GM23338 (cell line): ENCODE data around the gene TTYH3. TPM values are rescaled to one million over a fixed set of nuclear protein-coding genes. Genes with fewer than 3 reads are reported as not detected.

ENCODE experiments used
- ATAC-seq: fragments of 200-7000 bp; cut with Tn5 transposase; 3 replicates; pipeline ENCODE4 v1.9.1; 2020
- DNase-seq: peaks from one replicate; pipeline ENCODE4 v3.0.0-alpha.2; 2015; ENCODE audit warnings: low spot score
- H2AFZ ChIP-seq: fragments of 200-600 bp; sonication (generic); 2 replicates; pipeline ENCODE4 v1.8.0; 2016; ENCODE audit warnings: antibody characterized with exemption, mild to moderate bottlenecking, moderate library complexity
- H3F3A ChIP-seq: fragments of 200-600 bp; sonication (generic); replicated peaks from 2 replicates; pipeline ENCODE4 v1.8.0; 2017; ENCODE audit warnings: antibody characterized with exemption, mixed run types, low read depth
- H3K27ac ChIP-seq: fragments of 200-600 bp; sonication (generic); 2 replicates; pipeline ENCODE4 v1.6.1; 2016; ENCODE audit warnings: low read depth
- H3K27me3 ChIP-seq: fragments of 200-600 bp; sonication (generic); 2 replicates; pipeline ENCODE4 v1.8.0; 2016; ENCODE audit warnings: mild to moderate bottlenecking, mixed run types, moderate library complexity; ENCODE audit not compliant: insufficient read depth
- H3K36me3 ChIP-seq: fragments of 200-600 bp; sonication (generic); 2 replicates; pipeline ENCODE4 v1.8.0; 2016; ENCODE audit warnings: mild to moderate bottlenecking; ENCODE audit not compliant: insufficient read depth
- H3K4me1 ChIP-seq: fragments of 200-600 bp; sonication (generic); 2 replicates; pipeline ENCODE4 v1.8.0; 2016; ENCODE audit warnings: mild to moderate bottlenecking, moderate library complexity; ENCODE audit not compliant: insufficient read depth
- H3K4me2 ChIP-seq: fragments of 200-600 bp; sonication (generic); 2 replicates; pipeline ENCODE4 v1.7.1; 2017; ENCODE audit warnings: mixed run types
- H3K4me3 ChIP-seq: fragments of 200-600 bp; sonication (generic); 2 replicates; pipeline ENCODE4 v1.6.1; 2016; ENCODE audit warnings: mixed run types
- H3K79me2 ChIP-seq: fragments of 200-600 bp; sonication (generic); replicated peaks from 2 replicates; pipeline ENCODE4 v1.8.0; 2017; ENCODE audit warnings: mild to moderate bottlenecking; ENCODE audit not compliant: insufficient read depth
- H3K9me2 ChIP-seq: fragments of 200-600 bp; sonication (generic); 2 replicates; pipeline ENCODE4 v1.8.0; 2017; ENCODE audit not compliant: insufficient read depth
- H4K20me1 ChIP-seq: fragments of 200-600 bp; sonication (generic); replicated peaks from 2 replicates; pipeline ENCODE4 v1.8.0; 2017; ENCODE audit warnings: mild to moderate bottlenecking; ENCODE audit not compliant: insufficient read depth
- H3K27ac Mint-ChIP-seq: 2 replicates; pipeline ENCODE4 v1.8.0; 2020; ENCODE audit warnings: inconsistent platforms, mild to moderate bottlenecking, moderate library complexity, mixed read lengths
- H3K27me3 Mint-ChIP-seq: 3 replicates; pipeline ENCODE4 v1.8.0; 2022; ENCODE audit warnings: low read depth, mild to moderate bottlenecking, moderate library complexity, mixed read lengths, inconsistent platforms; ENCODE audit not compliant: insufficient read depth, poor library complexity
- H3K36me3 Mint-ChIP-seq: 3 replicates; pipeline ENCODE4 v1.8.0; 2021; ENCODE audit warnings: low read depth, mild to moderate bottlenecking, inconsistent platforms, moderate library complexity, mixed read lengths
- H3K4me1 Mint-ChIP-seq: 3 replicates; pipeline ENCODE4 v1.8.0; 2020; ENCODE audit warnings: mild to moderate bottlenecking, inconsistent platforms, mixed read lengths
- H3K4me3 Mint-ChIP-seq: 3 replicates; pipeline ENCODE4 v1.8.0; 2021; ENCODE audit warnings: moderate library complexity, mild to moderate bottlenecking, inconsistent platforms, mixed read lengths
- H3K9me3 Mint-ChIP-seq: 3 replicates; pipeline ENCODE4 v1.8.0; 2020; ENCODE audit warnings: moderate library complexity, mild to moderate bottlenecking, inconsistent platforms, mixed read lengths
- CREB1 ChIP-seq: fragments of 250-450 bp; sonication (Bioruptor Pico); IDR thresholded peaks from 2 replicates; pipeline ENCODE4 v1.5.0; 2020; ENCODE audit warnings: low read depth, mild to moderate bottlenecking, moderate library complexity
- EZH2phosphoT487 ChIP-seq: fragments of 200-600 bp; sonication (generic); IDR thresholded peaks from one replicate; pipeline ENCODE4 v1.8.1; 2018; ENCODE audit warnings: antibody characterized with exemption; ENCODE audit not compliant: unreplicated experiment
- JUNB ChIP-seq: IDR thresholded peaks from one replicate; pipeline ENCODE4 v1.6.1; 2016; ENCODE audit warnings: antibody characterized with exemption; ENCODE audit not compliant: unreplicated experiment
- STAT1 ChIP-seq: IDR thresholded peaks from one replicate; pipeline ENCODE4 v1.6.1; 2016; ENCODE audit warnings: antibody characterized with exemption; ENCODE audit not compliant: unreplicated experiment
- polyA plus RNA-seq: library from polyadenylated mRNA; unstranded; fragments of >200 nt; fragmentation: Nextera tagmentation; extraction: Ambion mirVana; gene quantifications from 2 replicates; pipeline ENCODE4 v1.2.1, GENCODE V29; 2016
- total RNA-seq: library from RNA; depleted of rRNA; stranded (reverse); fragments of >200 nt; shearing (Covaris generic); gene quantifications from 2 replicates; pipeline ENCODE4 v1.2.3, GENCODE V29; 2014
- TF ChIP-seq, protein P1 (sequence below): IDR thresholded peaks from one replicate; pipeline ENCODE4 v1.6.1; 2018; ENCODE audit warnings: antibody characterized with exemption; ENCODE audit not compliant: unreplicated experiment
- TF ChIP-seq, protein P2 (sequence below), 2 experiments: fragments of 200-600 bp in 1 of 2; sonication (generic) in 1 of 2; conservative IDR thresholded peaks; 2 replicates each; pipeline versions ENCODE4 v1.5.1 to v1.6.1; 2016 to 2017; ENCODE audit warnings: antibody characterized with exemption in 2 of 2, low read depth in 2 of 2, mild to moderate bottlenecking in 2 of 2, moderate library complexity in 1 of 2
- TF ChIP-seq, protein P3 (sequence below): fragments of 250-450 bp; sonication (Bioruptor Pico); IDR thresholded peaks from 2 replicates; pipeline ENCODE4 v1.5.0; 2020; ENCODE audit warnings: mild to moderate bottlenecking, moderate library complexity

Gene TTYH3
- total and polyA plus RNA-seq, 2 experiments from 2014 or later = 59.6 to 126 TPM

DNA sequence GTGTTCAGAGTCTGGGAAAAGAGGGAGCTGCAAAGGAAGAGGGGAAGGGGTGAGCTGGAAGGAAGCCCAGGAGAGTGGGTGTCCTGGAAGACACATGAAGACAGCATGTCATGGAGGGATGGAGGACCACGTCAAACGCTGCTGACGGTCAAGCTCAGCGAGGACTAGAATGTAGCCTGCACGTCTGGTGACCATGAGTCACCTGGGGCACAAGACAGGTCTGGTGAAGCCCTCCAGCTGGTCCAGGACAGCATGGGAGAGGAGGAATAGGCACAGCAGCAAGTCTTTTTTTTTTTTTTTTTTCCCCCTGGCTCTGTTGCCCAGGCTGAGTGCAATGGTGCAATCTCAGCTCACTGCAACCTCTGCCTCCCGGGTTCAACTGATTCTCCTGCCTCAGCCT lies 36.6 kb downstream of the TTYH3 start:
- Mint-ChIP-seq H3K27ac (no peak overlapping the region), H3K9me3 (peaks cover 4% of the 10 kb centered on the region; the same call in 1 of the 3 replicates), H3K4me3 (no peak overlapping the region), H3K27me3 (peaks cover 23% of the 10 kb centered on the region), H3K4me1 (peaks cover 9% of the 10 kb centered on the region), H3K36me3 (no peaks in the 10 kb centered on the region; the same call in 2 of the 3 replicates)
- no peaks in the 10 kb centered on the region for H3K27me3 ChIP-seq
- no peaks in the 10 kb centered on the region for H3K36me3 ChIP-seq
- H3K4me2 ChIP-seq = no peak overlapping the region
- DNase-seq = no peak
- H4K20me1 ChIP-seq = no peaks in the 10 kb centered on the region
- H3K4me1 ChIP-seq = no peaks in the 10 kb centered on the region; the same call in 1 of the 2 replicates
- no peaks in the 10 kb centered on the region for H3K79me2 ChIP-seq
- H3K4me3 ChIP-seq = no peak overlapping the region
- ATAC-seq = no peak
- H2AFZ ChIP-seq = no peak overlapping the region
- no peak overlapping the region for H3K27ac ChIP-seq
- H3K9me2 ChIP-seq = no peaks in the 10 kb centered on the region
- no peaks in the 10 kb centered on the region for H3F3A ChIP-seq
- TF ChIP-seq CREB1 (no peak), STAT1 (no peak), JUNB (no peak), EZH2phosphoT487 (no peak)
- TF ChIP-seq, protein P1, sequence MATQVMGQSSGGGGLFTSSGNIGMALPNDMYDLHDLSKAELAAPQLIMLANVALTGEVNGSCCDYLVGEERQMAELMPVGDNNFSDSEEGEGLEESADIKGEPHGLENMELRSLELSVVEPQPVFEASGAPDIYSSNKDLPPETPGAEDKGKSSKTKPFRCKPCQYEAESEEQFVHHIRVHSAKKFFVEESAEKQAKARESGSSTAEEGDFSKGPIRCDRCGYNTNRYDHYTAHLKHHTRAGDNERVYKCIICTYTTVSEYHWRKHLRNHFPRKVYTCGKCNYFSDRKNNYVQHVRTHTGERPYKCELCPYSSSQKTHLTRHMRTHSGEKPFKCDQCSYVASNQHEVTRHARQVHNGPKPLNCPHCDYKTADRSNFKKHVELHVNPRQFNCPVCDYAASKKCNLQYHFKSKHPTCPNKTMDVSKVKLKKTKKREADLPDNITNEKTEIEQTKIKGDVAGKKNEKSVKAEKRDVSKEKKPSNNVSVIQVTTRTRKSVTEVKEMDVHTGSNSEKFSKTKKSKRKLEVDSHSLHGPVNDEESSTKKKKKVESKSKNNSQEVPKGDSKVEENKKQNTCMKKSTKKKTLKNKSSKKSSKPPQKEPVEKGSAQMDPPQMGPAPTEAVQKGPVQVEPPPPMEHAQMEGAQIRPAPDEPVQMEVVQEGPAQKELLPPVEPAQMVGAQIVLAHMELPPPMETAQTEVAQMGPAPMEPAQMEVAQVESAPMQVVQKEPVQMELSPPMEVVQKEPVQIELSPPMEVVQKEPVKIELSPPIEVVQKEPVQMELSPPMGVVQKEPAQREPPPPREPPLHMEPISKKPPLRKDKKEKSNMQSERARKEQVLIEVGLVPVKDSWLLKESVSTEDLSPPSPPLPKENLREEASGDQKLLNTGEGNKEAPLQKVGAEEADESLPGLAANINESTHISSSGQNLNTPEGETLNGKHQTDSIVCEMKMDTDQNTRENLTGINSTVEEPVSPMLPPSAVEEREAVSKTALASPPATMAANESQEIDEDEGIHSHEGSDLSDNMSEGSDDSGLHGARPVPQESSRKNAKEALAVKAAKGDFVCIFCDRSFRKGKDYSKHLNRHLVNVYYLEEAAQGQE = no peak
- TF ChIP-seq, protein P2, sequence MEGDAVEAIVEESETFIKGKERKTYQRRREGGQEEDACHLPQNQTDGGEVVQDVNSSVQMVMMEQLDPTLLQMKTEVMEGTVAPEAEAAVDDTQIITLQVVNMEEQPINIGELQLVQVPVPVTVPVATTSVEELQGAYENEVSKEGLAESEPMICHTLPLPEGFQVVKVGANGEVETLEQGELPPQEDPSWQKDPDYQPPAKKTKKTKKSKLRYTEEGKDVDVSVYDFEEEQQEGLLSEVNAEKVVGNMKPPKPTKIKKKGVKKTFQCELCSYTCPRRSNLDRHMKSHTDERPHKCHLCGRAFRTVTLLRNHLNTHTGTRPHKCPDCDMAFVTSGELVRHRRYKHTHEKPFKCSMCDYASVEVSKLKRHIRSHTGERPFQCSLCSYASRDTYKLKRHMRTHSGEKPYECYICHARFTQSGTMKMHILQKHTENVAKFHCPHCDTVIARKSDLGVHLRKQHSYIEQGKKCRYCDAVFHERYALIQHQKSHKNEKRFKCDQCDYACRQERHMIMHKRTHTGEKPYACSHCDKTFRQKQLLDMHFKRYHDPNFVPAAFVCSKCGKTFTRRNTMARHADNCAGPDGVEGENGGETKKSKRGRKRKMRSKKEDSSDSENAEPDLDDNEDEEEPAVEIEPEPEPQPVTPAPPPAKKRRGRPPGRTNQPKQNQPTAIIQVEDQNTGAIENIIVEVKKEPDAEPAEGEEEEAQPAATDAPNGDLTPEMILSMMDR (conservative IDR thresholded peaks at IDR 0.05; ENCODE audit: low read depth in 2 of 2) = no peak
- TF ChIP-seq, protein P3, sequence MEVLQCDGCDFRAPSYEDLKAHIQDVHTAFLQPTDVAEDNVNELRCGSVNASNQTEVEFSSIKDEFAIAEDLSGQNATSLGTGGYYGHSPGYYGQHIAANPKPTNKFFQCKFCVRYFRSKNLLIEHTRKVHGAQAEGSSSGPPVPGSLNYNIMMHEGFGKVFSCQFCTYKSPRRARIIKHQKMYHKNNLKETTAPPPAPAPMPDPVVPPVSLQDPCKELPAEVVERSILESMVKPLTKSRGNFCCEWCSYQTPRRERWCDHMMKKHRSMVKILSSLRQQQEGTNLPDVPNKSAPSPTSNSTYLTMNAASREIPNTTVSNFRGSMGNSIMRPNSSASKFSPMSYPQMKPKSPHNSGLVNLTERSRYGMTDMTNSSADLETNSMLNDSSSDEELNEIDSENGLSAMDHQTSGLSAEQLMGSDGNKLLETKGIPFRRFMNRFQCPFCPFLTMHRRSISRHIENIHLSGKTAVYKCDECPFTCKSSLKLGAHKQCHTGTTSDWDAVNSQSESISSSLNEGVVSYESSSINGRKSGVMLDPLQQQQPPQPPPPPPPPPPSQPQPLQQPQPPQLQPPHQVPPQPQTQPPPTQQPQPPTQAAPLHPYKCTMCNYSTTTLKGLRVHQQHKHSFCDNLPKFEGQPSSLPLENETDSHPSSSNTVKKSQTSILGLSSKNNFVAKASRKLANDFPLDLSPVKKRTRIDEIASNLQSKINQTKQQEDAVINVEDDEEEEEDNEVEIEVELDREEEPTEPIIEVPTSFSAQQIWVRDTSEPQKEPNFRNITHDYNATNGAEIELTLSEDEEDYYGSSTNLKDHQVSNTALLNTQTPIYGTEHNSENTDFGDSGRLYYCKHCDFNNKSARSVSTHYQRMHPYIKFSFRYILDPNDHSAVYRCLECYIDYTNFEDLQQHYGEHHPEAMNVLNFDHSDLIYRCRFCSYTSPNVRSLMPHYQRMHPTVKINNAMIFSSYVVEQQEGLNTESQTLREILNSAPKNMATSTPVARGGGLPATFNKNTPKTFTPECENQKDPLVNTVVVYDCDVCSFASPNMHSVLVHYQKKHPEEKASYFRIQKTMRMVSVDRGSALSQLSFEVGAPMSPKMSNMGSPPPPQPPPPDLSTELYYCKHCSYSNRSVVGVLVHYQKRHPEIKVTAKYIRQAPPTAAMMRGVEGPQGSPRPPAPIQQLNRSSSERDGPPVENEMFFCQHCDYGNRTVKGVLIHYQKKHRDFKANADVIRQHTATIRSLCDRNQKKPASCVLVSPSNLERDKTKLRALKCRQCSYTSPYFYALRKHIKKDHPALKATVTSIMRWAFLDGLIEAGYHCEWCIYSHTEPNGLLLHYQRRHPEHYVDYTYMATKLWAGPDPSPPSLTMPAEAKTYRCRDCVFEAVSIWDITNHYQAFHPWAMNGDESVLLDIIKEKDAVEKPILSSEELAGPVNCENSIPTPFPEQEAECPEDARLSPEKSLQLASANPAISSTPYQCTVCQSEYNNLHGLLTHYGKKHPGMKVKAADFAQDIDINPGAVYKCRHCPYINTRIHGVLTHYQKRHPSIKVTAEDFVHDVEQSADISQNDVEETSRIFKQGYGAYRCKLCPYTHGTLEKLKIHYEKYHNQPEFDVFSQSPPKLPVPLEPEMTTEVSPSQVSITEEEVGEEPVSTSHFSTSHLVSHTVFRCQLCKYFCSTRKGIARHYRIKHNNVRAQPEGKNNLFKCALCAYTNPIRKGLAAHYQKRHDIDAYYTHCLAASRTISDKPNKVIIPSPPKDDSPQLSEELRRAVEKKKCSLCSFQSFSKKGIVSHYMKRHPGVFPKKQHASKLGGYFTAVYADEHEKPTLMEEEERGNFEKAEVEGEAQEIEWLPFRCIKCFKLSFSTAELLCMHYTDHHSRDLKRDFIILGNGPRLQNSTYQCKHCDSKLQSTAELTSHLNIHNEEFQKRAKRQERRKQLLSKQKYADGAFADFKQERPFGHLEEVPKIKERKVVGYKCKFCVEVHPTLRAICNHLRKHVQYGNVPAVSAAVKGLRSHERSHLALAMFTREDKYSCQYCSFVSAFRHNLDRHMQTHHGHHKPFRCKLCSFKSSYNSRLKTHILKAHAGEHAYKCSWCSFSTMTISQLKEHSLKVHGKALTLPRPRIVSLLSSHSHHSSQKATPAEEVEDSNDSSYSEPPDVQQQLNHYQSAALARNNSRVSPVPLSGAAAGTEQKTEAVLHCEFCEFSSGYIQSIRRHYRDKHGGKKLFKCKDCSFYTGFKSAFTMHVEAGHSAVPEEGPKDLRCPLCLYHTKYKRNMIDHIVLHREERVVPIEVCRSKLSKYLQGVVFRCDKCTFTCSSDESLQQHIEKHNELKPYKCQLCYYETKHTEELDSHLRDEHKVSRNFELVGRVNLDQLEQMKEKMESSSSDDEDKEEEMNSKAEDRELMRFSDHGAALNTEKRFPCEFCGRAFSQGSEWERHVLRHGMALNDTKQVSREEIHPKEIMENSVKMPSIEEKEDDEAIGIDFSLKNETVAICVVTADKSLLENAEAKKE = no peak
